ENCODE measurements around the gene SRC. TPM values are rescaled to one million over a fixed set of nuclear protein-coding genes. Genes with fewer than 3 reads are reported as not detected.

SRC gene
- total and polyA plus RNA-seq, 2 of the 8 experiments (the other 6 are each of a cell fraction or from before 2014, with no cell fraction given) = 27.6 to 28.8 TPM

DNA sequence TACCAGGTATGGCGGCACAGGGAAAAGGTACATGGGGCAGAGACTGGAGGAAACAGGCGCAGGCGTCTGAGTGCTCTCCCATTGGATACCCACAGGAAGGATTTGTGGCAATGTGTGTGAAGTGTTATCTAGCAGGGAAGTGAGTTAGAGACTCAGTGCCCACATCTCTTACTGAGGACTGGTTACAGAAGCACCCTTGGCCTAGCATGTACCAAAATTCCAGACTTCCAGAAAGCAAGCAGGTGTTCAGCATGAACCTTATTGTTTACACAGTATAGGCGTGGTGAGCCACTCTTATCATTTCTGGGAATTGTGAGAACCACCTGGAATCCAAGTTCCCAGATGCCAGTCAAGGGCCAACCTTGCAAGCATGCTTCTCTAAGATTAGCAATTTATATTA, 42.3 kb upstream of the SRC start:
- ChIA-PET CTCF (ENCODE audit: partially characterized antibody) (interaction anchor here (0.6 to 1.6 kb wide), 2 partner anchors 11 to 230 kb away, joined by 4 to 5 read pairs; no protein-coding TSS in a partner anchor), POLR2A (ENCODE audit: partially characterized antibody) (interaction anchor here (1.4 kb wide), 1 partner anchor 15 kb away, joined by 4 read pairs; the partner anchor contains the start of gene MANBAL)
- no peak for FAIRE-seq
- TF ChIP-seq TCF12 (IDR thresholded peaks at IDR 0.05; ENCODE audit: low read depth, low read length) (no peak), CHD2 (IDR thresholded peaks at IDR 0.05; ENCODE audit: low read length) (no peak), HDAC2 (IDR thresholded peaks at IDR 0.05; ENCODE audit: borderline replicate concordance in 1 of 2, low read depth in 2 of 2, low read length in 2 of 2) (no peak), SUZ12 (IDR thresholded peaks at IDR 0.05; ENCODE audit: low read length) (no peak), EP300 (IDR thresholded peaks at IDR 0.05; ENCODE audit: borderline replicate concordance in 1 of 2, low read depth in 2 of 2, low read length in 2 of 2) (no peak), BCL11A (IDR thresholded peaks at IDR 0.05; ENCODE audit: low read depth in 2 of 2, low read length in 2 of 2) (no peak), RBBP5 (IDR thresholded peaks at IDR 0.05; ENCODE audit: borderline replicate concordance, low read depth, low read length) (no peak), ASH2L (IDR thresholded peaks at IDR 0.05; ENCODE audit: low read length) (no peak), SRF (IDR thresholded peaks at IDR 0.05; ENCODE audit: low read depth, low read length) (no peak), FOSL1 (IDR thresholded peaks at IDR 0.05; ENCODE audit: insufficient read depth, low read depth, low read length) (no peak)
- TF ChIP-seq, protein P1, sequence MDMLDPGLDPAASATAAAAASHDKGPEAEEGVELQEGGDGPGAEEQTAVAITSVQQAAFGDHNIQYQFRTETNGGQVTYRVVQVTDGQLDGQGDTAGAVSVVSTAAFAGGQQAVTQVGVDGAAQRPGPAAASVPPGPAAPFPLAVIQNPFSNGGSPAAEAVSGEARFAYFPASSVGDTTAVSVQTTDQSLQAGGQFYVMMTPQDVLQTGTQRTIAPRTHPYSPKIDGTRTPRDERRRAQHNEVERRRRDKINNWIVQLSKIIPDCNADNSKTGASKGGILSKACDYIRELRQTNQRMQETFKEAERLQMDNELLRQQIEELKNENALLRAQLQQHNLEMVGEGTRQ (IDR thresholded peaks at IDR 0.05; ENCODE audit: low read length) = no peak
- TF ChIP-seq, protein P2, sequence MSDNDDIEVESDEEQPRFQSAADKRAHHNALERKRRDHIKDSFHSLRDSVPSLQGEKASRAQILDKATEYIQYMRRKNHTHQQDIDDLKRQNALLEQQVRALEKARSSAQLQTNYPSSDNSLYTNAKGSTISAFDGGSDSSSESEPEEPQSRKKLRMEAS (IDR thresholded peaks at IDR 0.05) = no peak

More for the DNA sequence above, 42.3 kb upstream of the SRC start:
- no peak overlapping the region for H4K5ac ChIP-seq (ENCODE audit: insufficient read length, low read depth, low read length)
- H3K14ac ChIP-seq (ENCODE audit: insufficient read length) = no peak overlapping the region
- peaks cover 13% of the 10 kb centered on the region for H3K79me1 ChIP-seq (ENCODE audit: low read depth, low read length)
- H2BK120ac ChIP-seq (replicated peaks; ENCODE audit: low read depth, low read length) = no peak overlapping the region
- H2BK15ac ChIP-seq (ENCODE audit: low read length) = no peak overlapping the region
- H3K9me3 ChIP-seq (ENCODE audit: insufficient read depth in 2 of 2, low read depth in 1 of 2, low read length in 1 of 2) = no peaks in the 10 kb centered on the region
- H2BK20ac ChIP-seq (ENCODE audit: low read length) = no peak overlapping the region
- H3K4me1 ChIP-seq (replicated peaks in 1 of 4; ENCODE audit: control insufficient read depth in 3 of 4, insufficient read depth in 4 of 4, low read length in 3 of 4) = peaks cover 0 to 4% (median 0%) of the 10 kb centered on the region in 4 experiments; a peak in 2 of 7 replicates
- no peak overlapping the region for H4K91ac ChIP-seq (replicated peaks; ENCODE audit: insufficient read length, low read length)
- no peak overlapping the region for H2BK12ac ChIP-seq (ENCODE audit: low read depth, low read length)
- H4K20me1 ChIP-seq (replicated peaks in 1 of 2; ENCODE audit: control insufficient read depth in 1 of 2, insufficient read depth in 2 of 2, low read length in 2 of 2) = no peaks in the 10 kb centered on the region
- WGBS, 2 experiments (ENCODE audit: extremely low coverage in 1 of 2, insufficient coverage in 1 of 2, insufficient read length in 1 of 2, insufficient replicate concordance in 2 of 2, low coverage in 1 of 2, low lambda C conversion rate in 2 of 2, missing lambda C conversion rate in 1 of 2) = 95% methylated on average over 4 of the region's 4 CpGs; no CpG with 5 or more reads in 1 of the 2 experiments
- no peak overlapping the region for H3K27ac ChIP-seq (ENCODE audit: low read depth, low read length)
- H3K36me3 ChIP-seq (ENCODE audit: control insufficient read depth in 2 of 4, insufficient read depth in 4 of 4, low read length in 3 of 4) = peaks cover 0 to 23% (median 11%) of the 10 kb centered on the region in 4 experiments; a peak in 6 of 8 replicates
- H3K23ac ChIP-seq (ENCODE audit: insufficient read length) = no peak overlapping the region
- no peaks in the 10 kb centered on the region for H3K23me2 ChIP-seq (ENCODE audit: low read depth, low read length)
- no peak overlapping the region for H3K4me3 ChIP-seq (ENCODE audit: extremely low read depth in 1 of 4, insufficient read depth in 2 of 4, low read depth in 3 of 4, low read length in 4 of 4)
- H4K8ac ChIP-seq (ENCODE audit: extremely low read depth, insufficient read depth, low read length) = no peak overlapping the region
- H2AFZ ChIP-seq (ENCODE audit: low read length) = no peak overlapping the region
- no peak overlapping the region for H3K56ac ChIP-seq (replicated peaks; ENCODE audit: insufficient read length, low read depth, low read length)
- no peaks in the 10 kb centered on the region for H3K27me3 ChIP-seq (replicated peaks in 1 of 4; ENCODE audit: control insufficient read depth in 3 of 4, extremely low read depth in 1 of 4, insufficient read depth in 3 of 4, low read length in 3 of 4)
- no peak overlapping the region for H3K4ac ChIP-seq (replicated peaks; ENCODE audit: insufficient read length, low read depth, low read length)
- no peak overlapping the region for H2AK5ac ChIP-seq (ENCODE audit: low read depth, low read length)
- no peak overlapping the region for H2BK5ac ChIP-seq (ENCODE audit: low read depth, low read length)
- no peak overlapping the region for H3K18ac ChIP-seq (ENCODE audit: extremely low read depth, low read length)
- peaks cover 0 to 2% of the 10 kb centered on the region in 2 experiments; a peak in 2 of 4 replicates for H3K79me2 ChIP-seq (ENCODE audit: control insufficient read depth in 1 of 2, insufficient read depth in 2 of 2, low read length in 2 of 2)
- DNase-seq (ENCODE audit: low read depth in 1 of 2, low spot score in 2 of 2) = no peak
- no peak overlapping the region; a peak in 1 of 7 replicates for H3K9ac ChIP-seq (replicated peaks in 1 of 4; ENCODE audit: extremely low read depth in 1 of 4, low read depth in 3 of 4, low read length in 3 of 4)
- H3K4me2 ChIP-seq (ENCODE audit: insufficient read depth in 1 of 2, low read depth in 2 of 2, low read length in 2 of 2) = no peak overlapping the region

Measured in H1 (cell line).